Heart left ventricle (tissue), 13 donors: ENCODE measurements around the gene TGM1.
"Not testable (repeated sequence)": the region's sequence is repeated elsewhere in the genome, so short reads cannot be mapped to it uniquely, and the experiment has no call there.

Experiments used
- POLR2A ChIP-seq, 2 donors: fragments of 450-650 bp; IDR thresholded peaks; one replicate each; pipeline ENCODE4 v1.6.1; 2017; ENCODE audit warnings: antibody characterized with exemption in 2 of 2, mild to moderate bottlenecking in 2 of 2, moderate library complexity in 2 of 2
- TF ChIP-seq, protein P1 (sequence below), 12 donors: fragments of 200-600 bp; sonication (generic) in 4 of 12; IDR thresholded peaks; one replicate each; pipeline versions ENCODE4 v1.5.0 to v1.8.0; 2018 to 2022; ENCODE audit warnings: antibody characterized with exemption in 12 of 12, mild to moderate bottlenecking in 5 of 12
- donor health status: ischemic (EF 13 %, LVEDD 7.1; RV severe dilation, severe dysfunction).
- donor health status: DM: no; HTN: yes; CAD: no.
- donor health status: DM: no; HTN: no; CAD: no.
- donor health status: ischemic (EF 25% LVEDD 6.9; RV normal size, moderate dysfunction).
- donor health status: ischemic (EF 25% LVEDD 5.7; RV mildly dilated, moderate dysfunction).
- donor health status: ischemic (EF 35%, LVEDD 5.7; RV mildly dilated, moderate dysfunction).
- donor health status: nonischemic (EF 11% LVEDD 7.7; RV severe dilation, severe dysfunction).
- donor health status: DM: yes; HTN: yes; CAD: no.
- donor health status: PGD.
- donor health status: ischemic (EF 29% LVEDD 5.4; RV normal size, mild dysfunction).
- donor health status: nonischemic (EF 23%, LVEDD 6.1; RV moderate dilation, normal function).

GRCh38 chr14:24203249-24203886 is 59.6 kb downstream of the TGM1 start:
- TF ChIP-seq, protein P1, sequence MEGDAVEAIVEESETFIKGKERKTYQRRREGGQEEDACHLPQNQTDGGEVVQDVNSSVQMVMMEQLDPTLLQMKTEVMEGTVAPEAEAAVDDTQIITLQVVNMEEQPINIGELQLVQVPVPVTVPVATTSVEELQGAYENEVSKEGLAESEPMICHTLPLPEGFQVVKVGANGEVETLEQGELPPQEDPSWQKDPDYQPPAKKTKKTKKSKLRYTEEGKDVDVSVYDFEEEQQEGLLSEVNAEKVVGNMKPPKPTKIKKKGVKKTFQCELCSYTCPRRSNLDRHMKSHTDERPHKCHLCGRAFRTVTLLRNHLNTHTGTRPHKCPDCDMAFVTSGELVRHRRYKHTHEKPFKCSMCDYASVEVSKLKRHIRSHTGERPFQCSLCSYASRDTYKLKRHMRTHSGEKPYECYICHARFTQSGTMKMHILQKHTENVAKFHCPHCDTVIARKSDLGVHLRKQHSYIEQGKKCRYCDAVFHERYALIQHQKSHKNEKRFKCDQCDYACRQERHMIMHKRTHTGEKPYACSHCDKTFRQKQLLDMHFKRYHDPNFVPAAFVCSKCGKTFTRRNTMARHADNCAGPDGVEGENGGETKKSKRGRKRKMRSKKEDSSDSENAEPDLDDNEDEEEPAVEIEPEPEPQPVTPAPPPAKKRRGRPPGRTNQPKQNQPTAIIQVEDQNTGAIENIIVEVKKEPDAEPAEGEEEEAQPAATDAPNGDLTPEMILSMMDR (IDR thresholded peaks at IDR 0.05): not testable (repeated sequence)
- not testable (repeated sequence) for TF ChIP-seq POLR2A (IDR thresholded peaks at IDR 0.05)
